NCI-H1092 treated with DMSO at 0.1 percent for 48 hours (cell line): ENCODE measurements around the gene HTR3A.
A peak's percentile ranks its signal among the peaks of the same experiment; 100 is the strongest.

Experiments
- DNase-seq: peaks from one replicate; lab custom pipeline; 2025; lab: John Stamatoyannopoulos, UW

Gene HTR3A

DNA sequence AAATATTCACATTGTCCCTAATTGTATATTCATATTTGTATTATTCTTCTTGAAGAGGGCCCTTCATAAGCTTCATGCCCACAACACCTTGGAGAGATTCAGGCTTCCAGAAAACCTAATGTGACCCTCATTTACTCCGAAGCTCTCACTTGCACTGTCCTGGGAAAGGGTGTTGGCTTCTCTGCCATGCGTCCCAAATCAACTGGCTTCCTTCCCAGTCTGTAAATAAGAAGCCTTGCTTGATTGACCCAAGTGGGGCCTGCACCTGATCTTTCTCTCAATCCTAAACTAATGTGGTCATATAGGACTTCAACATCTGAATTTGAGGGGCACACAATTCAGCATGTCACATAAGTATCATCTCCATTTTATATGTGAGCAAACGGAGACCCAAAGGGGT is 44.1 kb downstream of the HTR3A start:
- peak; percentile 22 for DNase-seq

DNA sequence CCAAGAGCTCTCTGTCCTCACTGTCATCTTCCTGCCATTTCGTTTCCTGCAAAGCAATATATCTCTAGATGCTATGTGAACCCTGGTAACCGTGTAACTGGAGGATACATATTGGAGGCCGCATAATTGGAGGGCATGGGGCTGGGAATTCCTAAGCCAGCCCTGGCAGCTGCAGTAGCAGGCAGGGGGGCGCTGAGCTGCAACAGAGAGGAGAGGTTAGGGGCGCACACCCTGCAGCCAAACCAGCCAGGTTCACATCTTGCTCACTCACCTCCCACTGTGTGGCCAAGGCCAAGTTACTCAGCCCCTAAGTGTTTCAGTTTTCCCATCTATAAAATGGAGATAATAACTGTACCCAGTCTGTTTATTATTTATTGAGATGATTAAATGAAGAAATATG is 44.7 kb downstream of the HTR3A start:
- no peak for DNase-seq

DNA sequence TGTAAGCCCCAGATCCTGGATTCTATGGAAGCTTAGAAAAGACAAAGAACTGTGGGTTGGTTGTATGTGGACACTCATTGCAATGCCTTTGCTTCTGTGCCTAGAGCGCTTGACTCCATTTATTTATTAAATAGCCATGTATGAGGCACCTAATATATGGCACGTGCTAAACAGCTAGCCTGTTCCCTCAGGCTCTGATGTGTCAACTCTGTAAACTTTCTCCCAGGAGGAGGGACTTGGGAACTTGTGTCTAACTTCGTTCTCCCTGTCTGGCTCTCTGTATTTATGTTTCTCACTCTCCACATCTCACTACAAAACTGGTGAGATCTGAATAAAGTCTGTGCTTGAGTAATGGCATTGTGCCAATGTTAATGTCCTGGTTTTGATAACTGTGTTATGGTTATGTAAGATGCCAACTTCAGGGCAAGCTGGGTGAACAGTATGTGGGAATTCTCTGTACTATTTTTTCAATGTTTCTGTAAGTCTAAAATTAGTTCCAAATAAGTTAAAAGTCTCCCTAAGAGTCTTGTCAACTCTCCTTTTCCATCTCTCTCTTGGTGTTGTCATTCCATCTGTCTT is 50.5 kb downstream of the HTR3A start:
- DNase-seq = no peak

DNA sequence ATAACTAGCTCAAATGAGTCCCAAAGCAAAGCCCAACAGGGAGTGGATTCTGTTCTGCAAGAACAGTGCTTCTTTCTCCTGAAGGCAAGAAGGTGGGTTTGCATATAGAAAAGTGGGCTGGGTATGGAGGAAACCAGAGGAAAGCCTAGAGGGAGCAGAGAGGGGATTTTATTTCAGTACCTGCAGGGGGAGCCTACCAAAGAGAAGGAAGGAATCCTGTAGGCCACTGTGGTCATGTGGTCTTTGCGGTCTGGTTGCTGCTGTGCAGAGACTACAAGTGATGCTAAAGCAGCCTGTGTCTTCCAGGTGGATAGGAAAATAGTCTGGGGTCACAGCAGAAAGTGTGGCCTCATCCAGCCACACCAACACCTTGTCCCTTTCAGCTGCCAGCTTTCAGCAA is 51.4 kb downstream of the HTR3A start:
- DNase-seq = no peak

DNA sequence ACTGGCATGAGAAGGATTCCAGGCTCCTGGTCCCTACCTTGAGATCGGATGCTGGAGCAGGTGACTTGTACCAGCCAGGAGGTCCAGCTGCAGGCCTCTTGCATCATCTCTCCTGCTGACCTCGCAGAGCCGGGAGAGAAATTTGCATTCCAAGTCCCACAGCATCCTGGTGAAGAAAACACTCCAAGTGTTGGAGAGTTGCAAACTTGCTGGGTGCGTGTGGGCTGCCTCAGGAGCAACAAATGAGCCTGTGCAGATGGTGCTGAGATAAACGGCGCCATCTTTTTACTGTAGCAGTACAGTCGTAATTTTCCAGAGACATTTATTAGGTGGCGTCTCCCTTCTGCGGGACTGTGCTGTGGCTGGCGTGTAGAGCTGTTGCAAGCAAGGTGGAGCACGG is 52.5 kb downstream of the HTR3A start:
- DNase-seq = no peak

DNA sequence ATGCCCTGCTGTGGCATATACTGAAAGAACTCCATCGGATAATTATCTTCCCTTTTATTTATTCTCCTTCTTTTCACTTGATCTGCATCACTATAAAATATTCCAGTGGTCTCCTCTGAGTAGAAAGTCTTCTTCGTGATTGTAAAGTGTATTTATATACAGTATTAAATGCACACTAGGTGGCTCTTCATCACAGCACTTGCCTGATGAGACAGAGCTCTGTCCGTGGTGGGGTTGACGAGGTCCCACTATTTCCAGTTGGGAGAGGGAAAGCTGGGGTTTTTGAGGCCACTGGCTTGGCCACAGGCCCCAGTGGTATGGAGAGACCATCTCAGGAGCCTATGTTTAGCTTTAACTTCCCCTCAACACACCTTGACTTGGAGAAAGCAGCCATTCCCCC is 53.0 kb downstream of the HTR3A start:
- no peak for DNase-seq

DNA sequence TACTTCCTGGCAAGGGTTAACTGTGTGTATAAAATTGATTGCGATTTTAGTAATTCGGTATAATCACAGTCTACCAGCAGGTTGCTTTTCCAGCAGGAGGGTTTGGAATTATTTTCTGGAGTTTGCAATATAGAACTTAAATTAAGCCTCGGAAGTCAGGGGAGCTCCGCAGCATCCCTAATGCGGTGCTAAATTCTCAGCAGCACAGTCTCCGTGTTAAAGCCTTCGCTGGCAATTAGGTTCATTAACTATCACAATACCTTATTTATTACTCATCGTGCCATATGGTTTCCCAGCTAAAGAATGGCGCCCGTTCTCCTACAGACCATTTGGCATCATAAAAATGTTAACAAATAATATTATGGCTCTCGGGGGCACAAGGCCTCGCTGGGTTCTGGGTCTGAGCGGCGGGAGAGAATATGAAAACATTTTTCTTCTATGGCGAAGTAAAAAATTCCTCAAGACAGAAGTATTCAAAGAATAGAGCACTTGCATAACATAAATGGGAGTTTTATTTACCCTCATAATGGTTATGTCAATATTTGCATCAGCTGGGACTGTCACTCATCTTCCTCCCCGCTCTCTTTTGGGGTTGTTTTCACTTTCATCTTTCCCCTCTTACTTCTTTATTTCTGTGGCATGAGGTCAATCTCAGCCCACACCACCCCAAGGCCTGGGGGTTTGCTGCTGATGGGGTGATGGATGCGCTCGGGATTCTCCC is 56.5 kb downstream of the HTR3A start:
- DNase-seq = no peak

DNA sequence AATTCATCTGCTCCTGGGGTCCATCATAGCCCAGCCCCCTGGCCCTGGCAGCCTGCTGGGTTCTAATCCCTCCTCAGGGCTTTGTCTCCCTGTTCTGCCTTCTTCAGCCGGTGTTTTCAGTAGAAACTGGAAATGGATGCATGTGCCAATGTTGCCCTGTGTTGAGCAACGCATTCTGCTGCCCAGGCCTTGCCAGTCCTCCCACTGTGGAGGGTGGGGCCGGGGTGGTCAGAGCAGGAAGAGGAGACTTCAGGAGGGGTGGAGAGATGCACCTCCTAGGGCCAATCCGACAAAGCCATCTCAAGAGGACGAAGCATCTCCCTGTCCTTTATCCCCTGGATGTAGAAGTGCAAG is 57.0 kb downstream of the HTR3A start:
- no peak for DNase-seq

DNA sequence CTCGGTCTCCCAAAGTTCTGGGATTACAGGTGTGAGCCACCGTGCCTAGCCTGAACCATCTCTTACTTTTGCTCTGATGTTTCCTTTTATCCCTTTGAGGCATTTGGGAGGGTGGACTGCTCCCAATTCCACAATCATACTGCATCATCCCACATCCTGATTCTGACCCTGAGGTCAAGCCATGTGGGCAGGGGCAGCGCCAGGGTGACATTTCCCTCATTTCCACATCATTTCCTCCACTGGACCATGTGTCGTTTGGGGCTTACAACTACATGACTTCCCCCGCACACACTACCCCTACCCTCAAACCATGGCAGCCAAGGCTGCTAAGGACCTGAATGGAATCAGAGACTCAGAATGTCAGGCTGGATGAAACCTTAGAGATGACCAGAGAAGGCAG is 58.2 kb downstream of the HTR3A start:
- no peak for DNase-seq

DNA sequence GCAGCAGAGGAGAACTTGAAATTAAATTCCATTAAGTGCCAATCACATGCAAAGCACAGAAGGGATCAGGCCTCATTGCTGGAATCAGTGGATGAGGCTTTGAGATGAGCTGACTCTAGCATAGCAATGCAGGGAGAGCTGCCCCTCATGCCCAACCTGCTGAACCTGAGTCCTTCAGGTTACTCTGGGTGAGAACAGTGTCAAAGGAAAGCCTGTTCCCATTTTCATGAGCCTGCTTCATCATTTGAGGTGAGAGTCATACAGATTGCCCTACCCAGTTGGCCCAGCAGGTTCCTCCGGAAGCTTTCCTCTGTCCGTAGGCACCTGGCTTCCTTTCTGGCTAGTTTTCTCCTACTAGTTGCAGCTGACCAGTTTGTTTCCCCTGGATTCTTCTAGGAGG is 58.7 kb downstream of the HTR3A start:
- no peak for DNase-seq

DNA sequence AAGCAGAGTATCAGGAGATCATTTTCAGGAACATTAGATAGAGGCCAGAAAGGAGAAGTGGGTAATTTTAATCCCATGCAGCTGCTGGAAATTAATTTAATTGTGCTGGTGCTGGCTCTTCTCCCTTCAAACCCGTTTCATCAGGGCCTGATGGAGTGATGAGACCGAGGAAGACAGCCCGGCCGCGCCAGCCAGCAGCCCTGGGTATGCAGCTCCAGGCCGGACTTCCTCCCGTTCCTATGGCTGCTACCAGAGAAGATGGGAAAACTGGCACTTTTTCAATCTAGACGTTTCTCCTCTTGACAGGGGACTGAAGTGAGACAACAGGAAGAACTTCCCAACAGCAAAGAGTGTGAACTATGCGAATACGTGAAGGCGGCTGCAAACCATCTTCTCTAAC is 60.0 kb downstream of the HTR3A start:
- no peak for DNase-seq

DNA sequence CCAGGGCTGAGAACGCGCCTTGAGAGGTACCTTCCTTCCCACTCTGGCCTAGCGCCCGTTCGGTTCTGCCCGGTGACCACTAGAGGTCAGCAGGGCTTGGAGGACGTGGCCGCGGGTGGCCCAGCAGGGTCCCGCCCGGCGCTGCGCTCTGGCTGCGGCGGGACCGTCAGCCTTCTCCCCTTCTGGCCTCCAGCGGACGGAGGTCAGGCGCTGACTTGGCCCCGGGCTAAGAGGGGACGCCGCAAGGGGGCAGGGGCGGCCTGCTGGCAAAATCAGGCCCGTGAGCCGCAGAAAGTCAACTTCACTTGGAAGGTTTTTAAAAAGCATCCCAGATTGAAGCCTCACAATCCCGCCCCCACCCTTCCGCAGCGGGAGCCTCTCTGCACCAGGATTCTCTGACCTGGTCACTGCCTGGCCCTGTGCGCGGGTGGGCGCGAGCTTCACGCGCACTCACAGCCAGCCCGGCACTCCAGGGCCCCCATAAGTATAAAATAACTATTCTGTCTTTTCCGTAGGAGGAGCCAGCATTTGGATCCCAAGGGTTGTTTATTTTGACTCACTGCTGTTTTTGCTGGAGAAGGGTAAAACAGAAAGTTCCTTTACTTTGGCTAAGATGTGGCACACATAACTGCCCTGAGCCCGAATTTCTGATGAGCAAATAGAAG is 61.4 kb downstream of the HTR3A start:
- peak; percentile 46 for DNase-seq

DNA sequence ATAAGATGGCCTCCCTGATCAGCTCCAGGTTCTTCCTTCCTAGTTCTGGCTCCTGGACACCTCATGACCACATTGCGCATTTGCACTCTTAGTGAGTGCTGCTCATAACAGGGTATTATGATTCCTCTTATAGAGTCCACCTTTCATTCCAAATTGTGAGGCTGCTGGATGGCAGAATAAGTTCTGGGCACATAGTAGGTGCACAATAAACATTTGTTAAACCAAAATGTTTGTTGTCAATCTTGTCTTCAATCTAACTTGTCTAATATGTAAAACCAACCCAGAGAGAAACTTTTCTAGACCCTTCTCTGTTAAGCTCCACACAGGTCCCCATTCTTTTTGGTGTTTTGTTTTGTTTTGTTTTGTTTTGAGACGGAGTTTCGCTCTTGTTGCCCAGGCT is 62.0 kb downstream of the HTR3A start:
- no peak for DNase-seq

DNA sequence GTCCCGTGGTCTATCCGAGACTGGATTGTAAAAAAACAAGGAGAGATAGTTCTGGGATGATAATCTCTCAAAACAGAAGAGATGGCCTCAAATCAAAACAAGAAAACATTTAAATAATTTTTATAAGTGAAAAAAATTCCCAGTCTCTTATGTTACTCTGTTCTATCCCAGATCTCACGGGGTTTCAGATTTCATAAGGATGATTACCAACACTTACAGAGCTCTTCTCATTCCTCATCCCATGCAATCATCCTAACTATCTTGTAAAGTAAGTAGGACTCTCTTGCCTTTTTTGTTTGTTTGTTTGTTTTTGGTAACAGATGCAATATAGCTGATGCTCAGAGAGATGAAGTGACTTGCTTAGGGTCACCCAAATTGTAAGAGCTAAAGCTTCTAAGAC is 64.6 kb downstream of the HTR3A start:
- no peak for DNase-seq
